Measurements from ENCODE around the gene UPK2.
A peak's percentile ranks its signal among the peaks of the same experiment; 100 is the strongest.
"Not testable (repeated sequence)": the region's sequence is repeated elsewhere in the genome, so short reads cannot be mapped to it uniquely, and the experiment has no call there.

UPK2 gene

GRCh38 chr11:118957968-118958367 lies 1.9 kb downstream of the UPK2 start:
- Histone ChIP-seq H3K27ac (ENCODE audit: low read depth, low read length) (no peak overlapping the region), H3K9me3 (ENCODE audit: control insufficient read depth in 5 of 5, low read length in 5 of 5) (no peaks in the 10 kb centered on the region), H3K9ac (ENCODE audit: low read length in 5 of 5) (no peak overlapping the region), H3K36me3 (ENCODE audit: control insufficient read depth in 5 of 5, insufficient read depth in 5 of 5, low read length in 5 of 5) (no peaks in the 10 kb centered on the region), H3K4me3 (ENCODE audit: low read depth in 1 of 5, low read length in 5 of 5) (no peak overlapping the region), H3K27me3 (ENCODE audit: control insufficient read depth in 5 of 5, insufficient read depth in 4 of 5, low read length in 5 of 5) (peaks cover 0 to 6% (median 3%) of the 10 kb centered on the region in 5 donors), H3K4me1 (ENCODE audit: control insufficient read depth in 5 of 5, insufficient read depth in 5 of 5, low read length in 5 of 5) (no peaks in the 10 kb centered on the region)

GRCh38 chr11:118958577-118958976 lies 2.5 kb downstream of the UPK2 start:
- Histone ChIP-seq H3K9ac (ENCODE audit: low read length in 5 of 5) (no peak overlapping the region), H3K9me3 (ENCODE audit: control insufficient read depth in 5 of 5, low read length in 5 of 5) (no peaks in the 10 kb centered on the region), H3K27me3 (ENCODE audit: control insufficient read depth in 5 of 5, insufficient read depth in 4 of 5, low read length in 5 of 5) (peaks cover 0 to 5% (median 0%) of the 10 kb centered on the region in 5 donors), H3K4me3 (ENCODE audit: low read depth in 1 of 5, low read length in 5 of 5) (no peak overlapping the region), H3K4me1 (ENCODE audit: control insufficient read depth in 5 of 5, insufficient read depth in 5 of 5, low read length in 5 of 5) (no peaks in the 10 kb centered on the region), H3K27ac (ENCODE audit: low read depth, low read length) (no peak overlapping the region), H3K36me3 (ENCODE audit: control insufficient read depth in 5 of 5, insufficient read depth in 5 of 5, low read length in 5 of 5) (no peaks in the 10 kb centered on the region)

- Histone ChIP-seq H3K4me1 (ENCODE audit: control insufficient read depth in 5 of 5, insufficient read depth in 5 of 5, low read length in 5 of 5) (no peaks in the 10 kb centered on the region), H3K27me3 (ENCODE audit: control insufficient read depth in 5 of 5, insufficient read depth in 4 of 5, low read length in 5 of 5) (peaks cover 0 to 3% (median 0%) of the 10 kb centered on the region in 5 donors), H3K36me3 (ENCODE audit: control insufficient read depth in 5 of 5, insufficient read depth in 5 of 5, low read length in 5 of 5) (no peaks in the 10 kb centered on the region), H3K27ac (ENCODE audit: low read depth, low read length) (no peak overlapping the region), H3K9ac (ENCODE audit: low read length in 5 of 5) (no peak overlapping the region), H3K9me3 (ENCODE audit: control insufficient read depth in 5 of 5, low read length in 5 of 5) (no peaks in the 10 kb centered on the region), H3K4me3 (ENCODE audit: low read depth in 1 of 5, low read length in 5 of 5) (no peak overlapping the region)
These were observed 5.1 kb downstream of the UPK2 start for GRCh38 chr11:118961189-118961588.

GRCh38 chr11:118961591-118961990 lies 5.5 kb downstream of the UPK2 start:
- Histone ChIP-seq H3K27ac (ENCODE audit: low read depth, low read length) (no peak overlapping the region), H3K9me3 (ENCODE audit: control insufficient read depth in 5 of 5, low read length in 5 of 5) (no peaks in the 10 kb centered on the region), H3K36me3 (ENCODE audit: control insufficient read depth in 5 of 5, insufficient read depth in 5 of 5, low read length in 5 of 5) (no peaks in the 10 kb centered on the region), H3K4me3 (ENCODE audit: low read depth in 1 of 5, low read length in 5 of 5) (no peak overlapping the region), H3K9ac (ENCODE audit: low read length in 5 of 5) (no peak overlapping the region), H3K4me1 (ENCODE audit: control insufficient read depth in 5 of 5, insufficient read depth in 5 of 5, low read length in 5 of 5) (no peaks in the 10 kb centered on the region), H3K27me3 (ENCODE audit: control insufficient read depth in 5 of 5, insufficient read depth in 4 of 5, low read length in 5 of 5) (peaks cover 0 to 3% (median 0%) of the 10 kb centered on the region in 5 donors)

- H3K27ac ChIP-seq (ENCODE audit: low read depth, low read length); H3K4me1 ChIP-seq (ENCODE audit: control insufficient read depth in 5 of 5, insufficient read depth in 5 of 5, low read length in 5 of 5); H3K9me3 ChIP-seq (ENCODE audit: control insufficient read depth in 5 of 5, low read length in 5 of 5); H3K27me3 ChIP-seq (ENCODE audit: control insufficient read depth in 5 of 5, insufficient read depth in 4 of 5, low read length in 5 of 5); H3K9ac ChIP-seq (ENCODE audit: low read length in 5 of 5); H3K36me3 ChIP-seq (ENCODE audit: control insufficient read depth in 5 of 5, insufficient read depth in 5 of 5, low read length in 5 of 5); H3K4me3 ChIP-seq (ENCODE audit: low read depth in 1 of 5, low read length in 5 of 5): not testable (repeated sequence)
These were observed 13.4 kb downstream of the UPK2 start for GRCh38 chr11:118969508-118969907.

GRCh38 chr11:118971646-118972045 lies 15.5 kb downstream of the UPK2 start, which contains the start of gene FOXR1:
FOXR1 (plus strand) TSS chr11:118971761; CDS start chr11:118971932, 171 bp downstream.
- no peak within 1 kb of the TSS for H3K4me3 ChIP-seq (ENCODE audit: low read depth in 1 of 5, low read length in 5 of 5)
- H3K27me3 ChIP-seq (ENCODE audit: control insufficient read depth in 5 of 5, insufficient read depth in 4 of 5, low read length in 5 of 5), result peaks cover 0 to 6% (median 4%) of the 10 kb centered on the region in 5 donors
- H3K9ac ChIP-seq (ENCODE audit: low read length in 5 of 5), result no peak within 1 kb of the TSS

GRCh38 chr11:118973985-118974384 lies 17.9 kb downstream of the UPK2 start:
- H3K27ac ChIP-seq (ENCODE audit: low read depth, low read length), result no peak overlapping the region

More at GRCh38 chr11:118971646-118972045, 15.5 kb downstream of the UPK2 start, which contains the start of gene FOXR1:
- H3K4me1 ChIP-seq (ENCODE audit: control insufficient read depth in 5 of 5, insufficient read depth in 5 of 5, low read length in 5 of 5), result no peaks in the 10 kb centered on the region
- no peaks in the 10 kb centered on the region for H3K36me3 ChIP-seq (ENCODE audit: control insufficient read depth in 5 of 5, insufficient read depth in 5 of 5, low read length in 5 of 5)
- no peak within 1 kb of the TSS for H3K27ac ChIP-seq (ENCODE audit: low read depth, low read length)
- H3K9me3 ChIP-seq (ENCODE audit: control insufficient read depth in 5 of 5, low read length in 5 of 5), result no peaks in the 10 kb centered on the region

GRCh38 chr11:118975771-118976709 lies 19.9 kb downstream of the UPK2 start:
- H3K9ac ChIP-seq (ENCODE audit: low read length in 5 of 5), result no peak overlapping the region
- H3K27me3 ChIP-seq (ENCODE audit: control insufficient read depth in 5 of 5, insufficient read depth in 4 of 5, low read length in 5 of 5), result peaks cover 0 to 6% (median 4%) of the 10 kb centered on the region in 5 donors
- H3K36me3 ChIP-seq (ENCODE audit: control insufficient read depth in 5 of 5, insufficient read depth in 5 of 5, low read length in 5 of 5), result no peaks in the 10 kb centered on the region
- H3K4me3 ChIP-seq (ENCODE audit: low read depth in 1 of 5, low read length in 5 of 5), result no peak overlapping the region
- no peak overlapping the region for H3K27ac ChIP-seq (ENCODE audit: low read depth, low read length)
- H3K9me3 ChIP-seq (ENCODE audit: control insufficient read depth in 5 of 5, low read length in 5 of 5), result no peaks in the 10 kb centered on the region
- peaks cover 3 to 15% (median 12%) of the 10 kb centered on the region in 5 donors for H3K4me1 ChIP-seq (ENCODE audit: control insufficient read depth in 5 of 5, insufficient read depth in 5 of 5, low read length in 5 of 5)

More at GRCh38 chr11:118973985-118974384, 17.9 kb downstream of the UPK2 start:
- no peaks in the 10 kb centered on the region for H3K9me3 ChIP-seq (ENCODE audit: control insufficient read depth in 5 of 5, low read length in 5 of 5)
- no peaks in the 10 kb centered on the region for H3K4me1 ChIP-seq (ENCODE audit: control insufficient read depth in 5 of 5, insufficient read depth in 5 of 5, low read length in 5 of 5)
- peaks cover 0 to 6% (median 4%) of the 10 kb centered on the region in 5 donors for H3K27me3 ChIP-seq (ENCODE audit: control insufficient read depth in 5 of 5, insufficient read depth in 4 of 5, low read length in 5 of 5)
- H3K9ac ChIP-seq (ENCODE audit: low read length in 5 of 5), result peak overlapping the region in 1 of 5 donors; percentile 14
- H3K4me3 ChIP-seq (ENCODE audit: low read depth in 1 of 5, low read length in 5 of 5), result no peak overlapping the region
- H3K36me3 ChIP-seq (ENCODE audit: control insufficient read depth in 5 of 5, insufficient read depth in 5 of 5, low read length in 5 of 5), result no peaks in the 10 kb centered on the region

- Histone ChIP-seq H3K27me3 (ENCODE audit: control insufficient read depth in 5 of 5, insufficient read depth in 4 of 5, low read length in 5 of 5) (peaks cover 0 to 4% (median 0%) of the 10 kb centered on the region in 5 donors), H3K27ac (ENCODE audit: low read depth, low read length) (no peak overlapping the region), H3K4me3 (ENCODE audit: low read depth in 1 of 5, low read length in 5 of 5) (no peak overlapping the region), H3K4me1 (ENCODE audit: control insufficient read depth in 5 of 5, insufficient read depth in 5 of 5, low read length in 5 of 5) (peaks cover 3 to 15% (median 12%) of the 10 kb centered on the region in 5 donors), H3K36me3 (ENCODE audit: control insufficient read depth in 5 of 5, insufficient read depth in 5 of 5, low read length in 5 of 5) (no peaks in the 10 kb centered on the region), H3K9me3 (ENCODE audit: control insufficient read depth in 5 of 5, low read length in 5 of 5) (no peaks in the 10 kb centered on the region), H3K9ac (ENCODE audit: low read length in 5 of 5) (no peak overlapping the region)
These were observed 23.3 kb downstream of the UPK2 start for GRCh38 chr11:118979434-118979833.

GRCh38 chr11:118980191-118980881 lies 24.2 kb downstream of the UPK2 start:
- no peaks in the 10 kb centered on the region for H3K36me3 ChIP-seq (ENCODE audit: control insufficient read depth in 5 of 5, insufficient read depth in 5 of 5, low read length in 5 of 5)
- H3K9ac ChIP-seq (ENCODE audit: low read length in 5 of 5), result peak overlapping the region in 3 of 5 donors; percentile 23 to 56 (median 48)
- H3K4me1 ChIP-seq (ENCODE audit: control insufficient read depth in 5 of 5, insufficient read depth in 5 of 5, low read length in 5 of 5), result peaks cover 3 to 15% (median 12%) of the 10 kb centered on the region in 5 donors
- peak overlapping the region; percentile 39 to 56 (median 54) for H3K4me3 ChIP-seq (ENCODE audit: low read depth in 1 of 5, low read length in 5 of 5)
- H3K9me3 ChIP-seq (ENCODE audit: control insufficient read depth in 5 of 5, low read length in 5 of 5), result no peaks in the 10 kb centered on the region
- H3K27ac ChIP-seq (ENCODE audit: low read depth, low read length), result no peak overlapping the region
- no peaks in the 10 kb centered on the region for H3K27me3 ChIP-seq (ENCODE audit: control insufficient read depth in 5 of 5, insufficient read depth in 4 of 5, low read length in 5 of 5)

Measured in subcutaneous abdominal adipose tissue (tissue), 5 donors.